Measurements from ENCODE around the gene PDLIM5.
A peak's percentile ranks its signal among the peaks of the same experiment; 100 is the strongest.
"Not testable (repeated sequence)": the region's sequence is repeated elsewhere in the genome, so short reads cannot be mapped to it uniquely, and the experiment has no call there.

The PDLIM5 gene

GRCh38 chr4:94451695-94452475, at the start of gene PDLIM5:
TSS of gene PDLIM5 (plus strand) at chr4:94451942. CDS start at chr4:94455289, 3,347 bp downstream.
- peak; percentile 83 for DNase-seq (ENCODE audit: low read depth)

GRCh38 chr4:94402439-94402838, 49.3 kb upstream of the PDLIM5 start:
- not testable (repeated sequence) for DNase-seq (ENCODE audit: low read depth)

- DNase-seq (ENCODE audit: low read depth): no peak
Measured at GRCh38 chr4:94403751-94404150, 48.0 kb upstream of the PDLIM5 start.

GRCh38 chr4:94406668-94407437, 44.9 kb upstream of the PDLIM5 start:
- DNase-seq (ENCODE audit: low read depth): peak; percentile 5

GRCh38 chr4:94407846-94408245, 43.9 kb upstream of the PDLIM5 start:
- DNase-seq (ENCODE audit: low read depth): no peak

GRCh38 chr4:94408549-94409374, 43.0 kb upstream of the PDLIM5 start:
- DNase-seq (ENCODE audit: low read depth): no peak

- DNase-seq (ENCODE audit: low read depth): no peak
Measured at GRCh38 chr4:94409375-94409679, 42.4 kb upstream of the PDLIM5 start.

- no peak for DNase-seq (ENCODE audit: low read depth)
Measured at GRCh38 chr4:94409962-94410361, 41.8 kb upstream of the PDLIM5 start.

- DNase-seq (ENCODE audit: low read depth): no peak
Measured at GRCh38 chr4:94410678-94411206, 41.0 kb upstream of the PDLIM5 start.

- DNase-seq (ENCODE audit: low read depth): no peak
Measured at GRCh38 chr4:94411296-94411695, 40.4 kb upstream of the PDLIM5 start.

GRCh38 chr4:94412019-94412657, 39.6 kb upstream of the PDLIM5 start:
- no peak for DNase-seq (ENCODE audit: low read depth)

- no peak for DNase-seq (ENCODE audit: low read depth)
Measured at GRCh38 chr4:94412658-94413038, 39.1 kb upstream of the PDLIM5 start.

GRCh38 chr4:94413085-94413840, 38.5 kb upstream of the PDLIM5 start:
- no peak for DNase-seq (ENCODE audit: low read depth)

GRCh38 chr4:94414907-94415306, 36.8 kb upstream of the PDLIM5 start:
- no peak for DNase-seq (ENCODE audit: low read depth)

GRCh38 chr4:94415448-94415847, 36.3 kb upstream of the PDLIM5 start:
- no peak for DNase-seq (ENCODE audit: low read depth)

GRCh38 chr4:94416335-94416734, 35.4 kb upstream of the PDLIM5 start:
- no peak for DNase-seq (ENCODE audit: low read depth)

- no peak for DNase-seq (ENCODE audit: low read depth)
Measured at GRCh38 chr4:94416981-94417380, 34.8 kb upstream of the PDLIM5 start.

GRCh38 chr4:94419549-94419948, 32.2 kb upstream of the PDLIM5 start:
- no peak for DNase-seq (ENCODE audit: low read depth)

GRCh38 chr4:94419956-94420355, 31.8 kb upstream of the PDLIM5 start:
- DNase-seq (ENCODE audit: low read depth): no peak

- DNase-seq (ENCODE audit: low read depth): no peak
Measured at GRCh38 chr4:94420356-94420755, 31.4 kb upstream of the PDLIM5 start.

GRCh38 chr4:94426783-94427182, 25.0 kb upstream of the PDLIM5 start:
- no peak for DNase-seq (ENCODE audit: low read depth)
